ENCODE data around the gene CRACR2B. TPM values are rescaled to one million over a fixed set of nuclear protein-coding genes. Genes with fewer than 3 reads are reported as not detected.

Gene CRACR2B
- total RNA-seq, 4 donors from 2014 or later, result 82.7 to 373 (median 210) TPM

DNA sequence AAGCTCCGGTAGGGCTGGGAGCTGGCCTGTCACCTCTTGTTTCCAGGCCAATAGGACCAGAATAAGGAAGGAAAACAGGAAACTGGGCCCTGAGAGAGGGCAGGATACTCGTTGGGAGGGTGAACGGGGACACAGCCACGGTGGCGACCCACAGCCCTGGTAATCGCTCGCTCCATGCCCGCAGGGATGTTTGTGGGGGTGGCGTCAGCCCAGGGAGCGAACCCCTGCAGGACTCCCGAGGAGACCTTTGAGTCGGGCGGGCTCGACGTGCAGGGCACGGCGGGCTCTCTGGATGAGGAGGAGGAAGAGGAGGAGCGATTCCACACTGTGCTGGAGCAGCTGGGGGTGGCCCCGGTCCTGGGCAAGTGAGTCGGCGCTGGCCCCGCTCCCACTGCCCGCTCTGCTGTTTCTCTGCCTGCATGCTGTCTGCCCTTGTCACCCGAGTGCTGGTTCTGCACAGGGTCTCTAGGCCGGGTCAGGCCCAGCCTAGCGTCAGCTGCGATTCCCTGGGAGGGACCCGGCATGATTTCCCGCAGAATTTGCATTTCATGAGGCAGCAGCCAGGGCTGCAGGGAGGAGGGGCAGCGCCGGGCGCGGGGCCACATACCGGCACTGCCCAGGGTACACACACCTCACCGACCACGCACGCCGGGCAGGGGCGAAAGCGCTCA, 1.6 kb downstream of the CRACR2B start:
- TF ChIP-seq POLR2AphosphoS5 (IDR thresholded peaks at IDR 0.05), result no peak
- no peak for TF ChIP-seq EP300 (IDR thresholded peaks at IDR 0.05; ENCODE audit: low read depth)
- TF ChIP-seq POLR2A (IDR thresholded peaks at IDR 0.05), result no peak
- TF ChIP-seq, protein P1, sequence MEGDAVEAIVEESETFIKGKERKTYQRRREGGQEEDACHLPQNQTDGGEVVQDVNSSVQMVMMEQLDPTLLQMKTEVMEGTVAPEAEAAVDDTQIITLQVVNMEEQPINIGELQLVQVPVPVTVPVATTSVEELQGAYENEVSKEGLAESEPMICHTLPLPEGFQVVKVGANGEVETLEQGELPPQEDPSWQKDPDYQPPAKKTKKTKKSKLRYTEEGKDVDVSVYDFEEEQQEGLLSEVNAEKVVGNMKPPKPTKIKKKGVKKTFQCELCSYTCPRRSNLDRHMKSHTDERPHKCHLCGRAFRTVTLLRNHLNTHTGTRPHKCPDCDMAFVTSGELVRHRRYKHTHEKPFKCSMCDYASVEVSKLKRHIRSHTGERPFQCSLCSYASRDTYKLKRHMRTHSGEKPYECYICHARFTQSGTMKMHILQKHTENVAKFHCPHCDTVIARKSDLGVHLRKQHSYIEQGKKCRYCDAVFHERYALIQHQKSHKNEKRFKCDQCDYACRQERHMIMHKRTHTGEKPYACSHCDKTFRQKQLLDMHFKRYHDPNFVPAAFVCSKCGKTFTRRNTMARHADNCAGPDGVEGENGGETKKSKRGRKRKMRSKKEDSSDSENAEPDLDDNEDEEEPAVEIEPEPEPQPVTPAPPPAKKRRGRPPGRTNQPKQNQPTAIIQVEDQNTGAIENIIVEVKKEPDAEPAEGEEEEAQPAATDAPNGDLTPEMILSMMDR (IDR thresholded peaks at IDR 0.05), result no peak
- peak overlapping the region in 2 of 4 donors; percentile 33 to 43 for H3K4me3 ChIP-seq
- no peaks in the 10 kb centered on the region for H3K9me3 ChIP-seq
- intact Hi-C loops (cut with DNase I; ENCODE audit: low total_unique reads) (no loop called here), in situ Hi-C loops (cut with MboI; ENCODE audit: low pct_ligation_motif_present in 1 of 4, low pct_unique_long_range_greater_than_20kb in 1 of 4, low sequenced_read_pairs in 3 of 4) (no loop called here)
- peaks cover 40 to 88% (median 80%) of the 10 kb centered on the region in 4 donors for H3K4me1 ChIP-seq
- peak; percentile 58 for DNase-seq
- H3K27me3 ChIP-seq, result peaks cover 70% of the 10 kb centered on the region
- peak overlapping the region; percentile 91 to 95 (median 94) for H3K27ac ChIP-seq
- H3K36me3 ChIP-seq, result peaks cover 0 to 9% (median 0%) of the 10 kb centered on the region in 4 donors
- 51% methylated on average over 34 of the region's 40 CpGs; no CpG with 5 or more reads in 1 of the 2 donors for WGBS, 2 donors (ENCODE audit: low coverage in 1 of 2)

DNA sequence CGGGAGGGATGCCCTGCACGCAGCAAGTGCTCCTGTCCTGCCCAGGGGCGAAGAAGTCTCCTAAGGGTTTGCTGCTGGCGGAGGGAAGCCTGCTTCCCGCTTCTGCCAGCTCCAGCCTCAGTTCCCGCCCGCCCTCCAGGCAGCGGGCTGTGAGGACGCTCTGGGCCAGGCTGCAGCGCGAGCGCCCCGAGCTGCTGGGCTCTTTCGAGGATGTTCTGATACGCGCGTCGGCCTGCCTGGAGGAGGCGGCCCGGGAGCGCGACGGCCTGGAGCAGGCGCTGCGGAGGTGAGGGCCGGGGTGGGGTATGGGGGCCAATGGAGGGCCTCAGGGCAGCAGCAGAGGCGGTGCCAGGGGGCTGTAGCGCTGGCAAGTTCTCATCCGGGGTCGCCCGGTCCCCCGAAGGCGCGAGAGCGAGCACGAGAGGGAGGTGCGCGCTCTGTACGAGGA, 2.2 kb downstream of the CRACR2B start:
- intact Hi-C loops (cut with DNase I; ENCODE audit: low total_unique reads) (loop anchor here (1.0 kb wide), 1 partner anchor 28 kb away; no protein-coding TSS in a partner anchor), in situ Hi-C loops (cut with MboI; ENCODE audit: low pct_ligation_motif_present in 1 of 4, low pct_unique_long_range_greater_than_20kb in 1 of 4, low sequenced_read_pairs in 3 of 4) (no loop called here)
- no peaks in the 10 kb centered on the region for H3K9me3 ChIP-seq
- DNase-seq, result no peak
- 23% methylated on average over 35 of the region's 39 CpGs; no CpG with 5 or more reads in 1 of the 2 donors for WGBS, 2 donors (ENCODE audit: low coverage in 1 of 2)
- H3K36me3 ChIP-seq, result peaks cover 0 to 4% (median 0%) of the 10 kb centered on the region in 4 donors
- H3K4me1 ChIP-seq, result peaks cover 46 to 88% (median 81%) of the 10 kb centered on the region in 4 donors
- peaks cover 70% of the 10 kb centered on the region for H3K27me3 ChIP-seq
- peak overlapping the region; percentile 16 to 95 (median 92) for H3K27ac ChIP-seq
- peak overlapping the region in 3 of 4 donors; percentile 6 to 43 (median 33) for H3K4me3 ChIP-seq
- TF ChIP-seq POLR2A (IDR thresholded peaks at IDR 0.05) (no peak), POLR2AphosphoS5 (IDR thresholded peaks at IDR 0.05) (peak in 1 of 3 donors; percentile 65), EP300 (IDR thresholded peaks at IDR 0.05; ENCODE audit: low read depth) (no peak)
- TF ChIP-seq, protein P1 (IDR thresholded peaks at IDR 0.05), result no peak

DNA sequence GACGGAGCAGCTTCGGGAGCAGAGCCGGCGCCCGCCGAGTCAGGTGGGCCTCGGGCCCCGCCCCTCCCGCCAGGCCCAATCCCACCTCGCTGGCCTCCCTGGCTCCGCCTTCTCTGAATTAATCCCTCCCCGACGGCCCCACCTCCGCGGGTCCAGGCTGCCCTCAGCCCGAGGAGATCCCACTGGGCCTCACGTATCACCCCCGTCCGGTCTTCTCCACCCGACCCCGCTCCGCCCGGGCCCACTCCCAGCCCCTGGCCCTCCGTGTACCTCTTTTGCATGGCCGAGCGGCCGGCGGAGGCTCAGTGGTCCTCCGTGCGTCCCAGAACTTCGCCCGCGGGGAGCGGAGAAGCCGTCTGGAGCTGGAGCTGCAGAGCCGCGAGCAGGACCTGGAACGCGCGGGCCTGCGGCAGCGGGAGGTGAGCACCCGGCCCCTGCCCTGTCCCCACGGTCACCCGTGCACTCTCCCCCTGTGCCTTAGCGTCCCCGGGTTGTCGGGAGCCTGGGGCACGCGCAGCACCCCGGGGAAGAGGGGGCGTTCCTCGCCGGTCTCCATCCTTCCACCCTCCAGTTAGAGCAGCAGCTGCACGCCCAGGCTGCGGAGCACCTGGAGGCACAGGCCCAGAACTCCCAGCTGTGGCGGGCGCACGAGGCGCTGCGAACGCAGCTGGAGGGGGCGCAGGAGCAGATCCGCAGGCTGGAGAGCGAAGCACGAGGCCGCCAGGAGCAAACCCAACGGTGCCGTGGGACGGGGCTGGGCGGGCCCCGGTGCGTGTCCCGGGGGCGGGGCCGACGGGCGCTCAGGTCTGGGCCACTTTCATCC, 2.8 kb downstream of the CRACR2B start:
- Histone ChIP-seq H3K9me3 (no peaks in the 10 kb centered on the region), H3K27me3 (peaks cover 65% of the 10 kb centered on the region), H3K4me1 (peaks cover 47 to 89% (median 81%) of the 10 kb centered on the region in 4 donors), H3K27ac (peak overlapping the region; percentile 16 to 95 (median 92)), H3K4me3 (peak overlapping the region in 2 of 4 donors; percentile 33 to 43), H3K36me3 (no peaks in the 10 kb centered on the region)
- in situ Hi-C loops (cut with MboI; ENCODE audit: low pct_ligation_motif_present in 1 of 4, low pct_unique_long_range_greater_than_20kb in 1 of 4, low sequenced_read_pairs in 3 of 4) (no loop called here), intact Hi-C loops (cut with DNase I; ENCODE audit: low total_unique reads) (loop anchor here (1.0 kb wide), 1 partner anchor 28 kb away; no protein-coding TSS in a partner anchor)
- WGBS, 2 donors (ENCODE audit: low coverage in 1 of 2), result 11% methylated on average over 45 of the region's 78 CpGs; no CpG with 5 or more reads in 1 of the 2 donors
- DNase-seq, result peak; percentile 84
- TF ChIP-seq POLR2AphosphoS5 (IDR thresholded peaks at IDR 0.05), result peak in 1 of 3 donors; percentile 74
- TF ChIP-seq POLR2A (IDR thresholded peaks at IDR 0.05), result no peak

DNA sequence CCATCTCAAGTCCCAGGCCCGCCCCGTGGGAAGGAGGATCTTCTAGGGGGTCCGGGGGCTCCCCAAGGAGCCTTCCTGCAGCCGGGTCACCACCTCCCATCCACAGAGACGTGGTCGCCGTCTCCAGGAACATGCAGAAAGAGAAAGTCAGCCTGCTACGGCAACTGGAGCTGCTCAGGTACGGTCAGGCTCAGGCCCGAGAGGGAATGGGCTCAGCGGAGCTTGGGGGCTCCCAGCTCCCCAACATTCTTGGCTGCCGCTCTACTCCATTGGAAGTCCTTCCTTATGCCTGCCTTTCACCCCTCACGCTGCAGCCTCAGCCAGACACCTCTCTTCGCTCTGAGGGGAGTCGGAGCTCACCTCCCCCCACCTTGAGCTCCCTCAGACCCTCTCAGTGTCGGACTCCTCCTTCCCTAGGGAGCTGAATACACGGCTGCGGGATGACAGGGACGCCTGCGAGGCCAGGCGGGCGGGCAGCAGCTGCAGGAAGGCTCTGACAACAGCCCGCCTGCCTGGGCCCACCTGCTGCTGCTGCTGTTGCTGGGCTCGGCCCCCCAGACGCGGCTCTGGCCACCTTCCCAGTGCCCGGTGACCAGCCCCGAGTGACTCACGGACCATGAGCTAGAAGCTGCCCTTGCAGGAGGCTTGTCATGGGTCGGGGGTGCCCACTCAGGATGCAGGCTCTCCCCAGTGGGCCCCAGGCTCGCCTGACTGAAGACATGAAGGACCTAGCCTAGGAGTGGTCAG, 3.6 kb downstream of the CRACR2B start:
- in situ Hi-C loops (cut with MboI; ENCODE audit: low pct_ligation_motif_present in 1 of 4, low pct_unique_long_range_greater_than_20kb in 1 of 4, low sequenced_read_pairs in 3 of 4), result no loop called here
- intact Hi-C loops (cut with DNase I; ENCODE audit: low total_unique reads), result no loop called here
- Histone ChIP-seq H3K27me3 (peaks cover 57% of the 10 kb centered on the region), H3K27ac (no peak overlapping the region), H3K9me3 (no peaks in the 10 kb centered on the region), H3K36me3 (no peaks in the 10 kb centered on the region), H3K4me3 (peak overlapping the region in 2 of 4 donors; percentile 33 to 43), H3K4me1 (peaks cover 47 to 88% (median 75%) of the 10 kb centered on the region in 4 donors)
- TF ChIP-seq POLR2AphosphoS5 (IDR thresholded peaks at IDR 0.05) (no peak), POLR2A (IDR thresholded peaks at IDR 0.05) (no peak), EP300 (IDR thresholded peaks at IDR 0.05; ENCODE audit: low read depth) (no peak)
- TF ChIP-seq, protein P1 (IDR thresholded peaks at IDR 0.05), result no peak
- no peak for DNase-seq
- 66% methylated on average over 24 of the region's 31 CpGs; no CpG with 5 or more reads in 1 of the 2 donors for WGBS, 2 donors (ENCODE audit: low coverage in 1 of 2)

All from transverse colon (tissue), 4 donors.